HL-60 (cell line): ENCODE data around the gene FALEC.

Source experiments
- DNase-seq, 2 experiments: peaks; one replicate each; pipeline ENCODE4 v3.0.0-alpha.2; 2010 to 2020; ENCODE audit warnings: low read depth in 1 of 2, low spot score in 1 of 2
- H3K27ac ChIP-seq: fragments of 250-450 bp; sonication (Bioruptor Pico); replicated peaks from 2 replicates; pipeline ENCODE4 v1.5.1; 2020; ENCODE audit warnings: mild to moderate bottlenecking, moderate library complexity
- H3K27me3 ChIP-seq: fragments of 250-450 bp; sonication (Bioruptor Pico); 2 replicates; pipeline ENCODE4 v1.5.1; 2021; ENCODE audit warnings: mild to moderate bottlenecking, moderate library complexity; ENCODE audit not compliant: insufficient read depth, poor library complexity, severe bottlenecking
- H3K4me3 ChIP-seq: replicated peaks from 2 replicates; pipeline ENCODE4 v1.5.1; 2011; ENCODE audit warnings: mild to moderate bottlenecking, control low read depth, low read length; ENCODE audit not compliant: insufficient read depth
- CTCF ChIP-seq: IDR thresholded peaks from one replicate; pipeline ENCODE4 v1.5.1; 2011; ENCODE audit warnings: low read length, control low read depth, inconsistent platforms; ENCODE audit not compliant: insufficient read depth
- GABPA ChIP-seq: IDR thresholded peaks from 2 replicates; pipeline ENCODE4 v1.6.1; 2012; ENCODE audit warnings: low read depth
- POLR2AphosphoS5 ChIP-seq: IDR thresholded peaks from 2 replicates; pipeline ENCODE4 v1.6.1; 2012; ENCODE audit warnings: low read depth
- REST ChIP-seq: IDR thresholded peaks from 2 replicates; pipeline ENCODE4 v1.6.1; 2012; ENCODE audit warnings: low read depth; ENCODE audit not compliant: insufficient replicate concordance
- SPI1 ChIP-seq: IDR thresholded peaks from 2 replicates; pipeline ENCODE4 v1.6.1; 2012; ENCODE audit warnings: low read depth, mild to moderate bottlenecking, borderline replicate concordance

FALEC gene

DNA sequence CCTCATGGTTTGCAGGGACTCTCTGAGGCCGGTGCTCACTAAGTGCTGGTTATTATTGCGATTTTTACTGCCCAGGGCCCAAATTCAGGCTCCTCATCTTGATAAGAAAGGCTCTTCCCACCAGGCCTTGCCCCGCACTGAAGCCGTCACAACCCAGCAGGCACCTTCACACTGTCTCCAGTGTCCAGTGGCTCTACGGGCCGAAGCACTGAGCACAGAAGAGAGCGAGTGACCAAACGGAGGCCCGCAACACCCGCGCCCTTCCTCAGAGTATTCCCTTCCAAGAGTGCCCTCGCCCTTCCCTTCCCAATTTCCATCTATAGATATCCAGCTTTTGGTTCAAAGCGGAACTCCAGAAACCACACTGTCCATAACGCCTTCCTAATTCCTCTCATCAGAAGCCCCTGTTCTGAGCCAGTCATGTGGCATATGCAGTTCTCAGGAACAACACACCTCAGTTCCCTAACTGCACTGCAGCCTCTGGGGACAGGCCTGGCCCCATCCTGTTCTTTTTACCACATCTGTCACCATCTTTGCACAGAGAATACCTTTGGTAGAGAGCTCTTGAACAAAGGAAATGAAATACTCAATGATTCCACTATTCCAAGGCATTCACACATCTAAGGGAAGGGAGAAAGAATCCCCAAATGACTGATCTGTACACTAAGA lies 15.1 kb downstream of the FALEC start:
- no peak overlapping the region for H3K27ac ChIP-seq
- DNase-seq = no peak
- no peaks in the 10 kb centered on the region for H3K27me3 ChIP-seq
- no peak overlapping the region for H3K4me3 ChIP-seq
- TF ChIP-seq POLR2AphosphoS5 (no peak), CTCF (no peak), SPI1 (no peak)

DNA sequence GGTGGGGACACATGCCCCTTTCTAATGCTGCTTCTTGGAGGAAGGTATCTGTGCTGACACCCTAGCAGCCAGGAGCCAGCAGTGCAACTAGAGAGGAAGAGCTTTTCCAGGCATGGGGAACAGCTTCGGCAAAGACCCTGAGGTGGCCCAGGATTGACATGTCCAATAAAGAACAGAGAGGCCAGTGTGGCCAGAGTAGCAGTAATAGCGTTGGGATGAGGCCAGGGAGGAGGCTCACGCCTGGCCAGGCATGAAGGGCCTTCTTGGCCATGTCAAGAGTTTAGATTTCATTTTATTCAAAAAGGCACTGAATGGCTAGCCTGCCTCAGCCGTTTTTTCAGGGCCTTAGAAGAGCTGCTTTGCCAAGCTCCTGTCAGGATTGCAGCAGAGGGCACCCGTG lies 17.3 kb downstream of the FALEC start:
- no peaks in the 10 kb centered on the region for H3K27me3 ChIP-seq
- H3K27ac ChIP-seq = no peak overlapping the region
- no peak for TF ChIP-seq POLR2AphosphoS5
- no peak for TF ChIP-seq REST
- TF ChIP-seq SPI1 = no peak
- TF ChIP-seq GABPA = no peak
- TF ChIP-seq CTCF = no peak
- DNase-seq = no peak
- no peak overlapping the region for H3K4me3 ChIP-seq

DNA sequence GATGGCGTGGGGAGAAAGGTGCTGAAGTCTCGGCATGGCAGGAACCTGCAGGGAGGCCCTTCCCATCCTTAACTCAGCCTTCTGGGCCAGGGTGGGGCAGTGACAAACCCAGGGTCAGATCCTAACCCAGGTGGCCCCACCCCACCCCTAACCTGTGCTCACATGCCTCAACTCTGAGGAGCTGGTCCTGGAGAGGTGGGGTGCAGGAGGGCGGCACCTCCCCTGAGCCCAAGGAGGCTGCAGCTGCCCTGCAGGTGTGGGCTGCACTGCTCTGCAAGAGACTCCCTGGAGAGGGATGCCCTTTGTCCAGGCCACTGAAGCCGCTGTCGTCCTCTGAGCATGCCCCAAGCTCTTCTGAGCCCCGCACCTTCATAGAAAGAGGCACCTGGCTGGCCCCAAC lies 18.4 kb downstream of the FALEC start:
- H3K4me3 ChIP-seq = no peak overlapping the region
- no peaks in the 10 kb centered on the region for H3K27me3 ChIP-seq
- no peak for DNase-seq
- H3K27ac ChIP-seq = no peak overlapping the region
- no peak for TF ChIP-seq REST
- TF ChIP-seq GABPA = no peak
- no peak for TF ChIP-seq SPI1
- TF ChIP-seq POLR2AphosphoS5 = no peak
- no peak for TF ChIP-seq CTCF
